ENCODE results near the gene ABCG1.

DNA sequence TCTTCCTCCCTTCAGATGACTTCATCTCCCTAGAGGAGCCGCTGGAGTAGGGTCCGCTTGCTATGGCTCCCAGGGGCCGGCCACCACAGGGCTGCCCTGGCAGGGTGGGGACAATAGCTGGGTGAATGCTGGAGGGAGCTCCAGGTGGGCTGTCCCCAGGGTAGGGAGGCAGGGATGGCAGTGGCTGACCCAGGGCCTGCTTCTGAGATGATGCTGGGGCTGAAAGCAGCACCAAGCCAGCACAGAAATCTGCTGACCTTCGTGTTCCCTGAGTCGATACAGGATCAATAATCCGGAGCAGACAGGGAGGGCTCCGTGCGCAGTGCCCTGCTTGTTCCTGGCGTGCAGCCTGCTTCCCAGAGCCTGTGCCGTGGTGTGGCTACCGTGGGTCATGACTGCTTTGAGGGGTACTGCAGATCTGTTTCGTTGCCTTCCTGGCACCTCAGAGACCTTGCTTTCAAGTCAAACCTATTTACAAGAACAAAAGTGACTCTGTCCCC lies 62.3 kb downstream of the ABCG1 start:
- no peak for TF ChIP-seq EZH2 (IDR thresholded peaks at IDR 0.05; ENCODE audit: low read depth)
- TF ChIP-seq, protein P1, sequence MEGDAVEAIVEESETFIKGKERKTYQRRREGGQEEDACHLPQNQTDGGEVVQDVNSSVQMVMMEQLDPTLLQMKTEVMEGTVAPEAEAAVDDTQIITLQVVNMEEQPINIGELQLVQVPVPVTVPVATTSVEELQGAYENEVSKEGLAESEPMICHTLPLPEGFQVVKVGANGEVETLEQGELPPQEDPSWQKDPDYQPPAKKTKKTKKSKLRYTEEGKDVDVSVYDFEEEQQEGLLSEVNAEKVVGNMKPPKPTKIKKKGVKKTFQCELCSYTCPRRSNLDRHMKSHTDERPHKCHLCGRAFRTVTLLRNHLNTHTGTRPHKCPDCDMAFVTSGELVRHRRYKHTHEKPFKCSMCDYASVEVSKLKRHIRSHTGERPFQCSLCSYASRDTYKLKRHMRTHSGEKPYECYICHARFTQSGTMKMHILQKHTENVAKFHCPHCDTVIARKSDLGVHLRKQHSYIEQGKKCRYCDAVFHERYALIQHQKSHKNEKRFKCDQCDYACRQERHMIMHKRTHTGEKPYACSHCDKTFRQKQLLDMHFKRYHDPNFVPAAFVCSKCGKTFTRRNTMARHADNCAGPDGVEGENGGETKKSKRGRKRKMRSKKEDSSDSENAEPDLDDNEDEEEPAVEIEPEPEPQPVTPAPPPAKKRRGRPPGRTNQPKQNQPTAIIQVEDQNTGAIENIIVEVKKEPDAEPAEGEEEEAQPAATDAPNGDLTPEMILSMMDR (conservative IDR thresholded peaks at IDR 0.05): no peak
